22Rv1 (cell line): ENCODE results near the gene ISG20L2.

Experiments
- ZFX ChIP-seq: fragments of 450-650 bp; IDR thresholded peaks from 2 replicates; pipeline ENCODE4 v1.6.1; 2017; ENCODE audit warnings: antibody characterized with exemption, borderline replicate concordance
- TF ChIP-seq, protein P1 (sequence below): fragments of 450-650 bp; IDR thresholded peaks from 2 replicates; pipeline ENCODE4 v1.5.1; 2017; ENCODE audit warnings: mild to moderate bottlenecking

DNA sequence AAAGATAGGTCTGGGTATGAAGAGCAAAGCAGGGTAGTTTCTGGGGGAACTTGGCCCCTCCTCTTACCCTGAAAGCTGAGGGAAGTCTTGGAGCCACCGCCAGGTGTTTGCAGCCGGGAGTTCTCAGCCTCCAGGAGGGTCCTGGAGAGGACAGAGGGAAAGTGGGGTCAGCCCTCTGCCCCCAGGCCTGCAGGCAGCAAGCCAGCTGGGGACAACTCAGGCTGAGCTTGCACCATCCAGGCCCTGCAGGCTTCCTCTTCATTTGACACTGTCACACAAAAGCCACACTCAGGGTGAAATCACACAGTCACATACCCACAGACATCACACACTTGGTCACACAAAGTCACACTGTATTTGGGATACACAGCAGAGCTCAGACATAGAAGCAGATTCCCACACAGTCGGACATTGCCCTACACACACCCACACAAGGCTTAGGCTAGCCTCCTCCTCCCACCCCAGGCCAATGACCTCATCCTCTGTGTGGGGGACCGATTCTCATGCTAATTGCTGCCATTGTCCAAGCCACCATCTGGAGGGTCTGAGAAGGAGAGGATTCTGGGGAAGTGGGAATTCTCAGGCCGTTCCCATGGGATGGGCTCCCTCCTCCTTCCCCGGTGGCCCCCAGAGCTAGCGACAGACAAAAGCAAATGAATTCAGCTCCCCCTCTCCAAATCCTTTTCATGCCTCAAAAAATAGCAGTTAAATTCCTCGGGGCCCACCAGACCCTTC, 55.0 kb downstream of the ISG20L2 start:
- TF ChIP-seq, protein P1, sequence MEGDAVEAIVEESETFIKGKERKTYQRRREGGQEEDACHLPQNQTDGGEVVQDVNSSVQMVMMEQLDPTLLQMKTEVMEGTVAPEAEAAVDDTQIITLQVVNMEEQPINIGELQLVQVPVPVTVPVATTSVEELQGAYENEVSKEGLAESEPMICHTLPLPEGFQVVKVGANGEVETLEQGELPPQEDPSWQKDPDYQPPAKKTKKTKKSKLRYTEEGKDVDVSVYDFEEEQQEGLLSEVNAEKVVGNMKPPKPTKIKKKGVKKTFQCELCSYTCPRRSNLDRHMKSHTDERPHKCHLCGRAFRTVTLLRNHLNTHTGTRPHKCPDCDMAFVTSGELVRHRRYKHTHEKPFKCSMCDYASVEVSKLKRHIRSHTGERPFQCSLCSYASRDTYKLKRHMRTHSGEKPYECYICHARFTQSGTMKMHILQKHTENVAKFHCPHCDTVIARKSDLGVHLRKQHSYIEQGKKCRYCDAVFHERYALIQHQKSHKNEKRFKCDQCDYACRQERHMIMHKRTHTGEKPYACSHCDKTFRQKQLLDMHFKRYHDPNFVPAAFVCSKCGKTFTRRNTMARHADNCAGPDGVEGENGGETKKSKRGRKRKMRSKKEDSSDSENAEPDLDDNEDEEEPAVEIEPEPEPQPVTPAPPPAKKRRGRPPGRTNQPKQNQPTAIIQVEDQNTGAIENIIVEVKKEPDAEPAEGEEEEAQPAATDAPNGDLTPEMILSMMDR = no peak
- no peak for TF ChIP-seq ZFX
